ENCODE measurements around the gene CHRNB1. TPM values are rescaled to one million over a fixed set of nuclear protein-coding genes. Genes with fewer than 3 reads are reported as not detected.

Gene CHRNB1
- total and polyA plus RNA-seq, 2 experiments from 2014 or later: 11.1 to 11.2 TPM

DNA sequence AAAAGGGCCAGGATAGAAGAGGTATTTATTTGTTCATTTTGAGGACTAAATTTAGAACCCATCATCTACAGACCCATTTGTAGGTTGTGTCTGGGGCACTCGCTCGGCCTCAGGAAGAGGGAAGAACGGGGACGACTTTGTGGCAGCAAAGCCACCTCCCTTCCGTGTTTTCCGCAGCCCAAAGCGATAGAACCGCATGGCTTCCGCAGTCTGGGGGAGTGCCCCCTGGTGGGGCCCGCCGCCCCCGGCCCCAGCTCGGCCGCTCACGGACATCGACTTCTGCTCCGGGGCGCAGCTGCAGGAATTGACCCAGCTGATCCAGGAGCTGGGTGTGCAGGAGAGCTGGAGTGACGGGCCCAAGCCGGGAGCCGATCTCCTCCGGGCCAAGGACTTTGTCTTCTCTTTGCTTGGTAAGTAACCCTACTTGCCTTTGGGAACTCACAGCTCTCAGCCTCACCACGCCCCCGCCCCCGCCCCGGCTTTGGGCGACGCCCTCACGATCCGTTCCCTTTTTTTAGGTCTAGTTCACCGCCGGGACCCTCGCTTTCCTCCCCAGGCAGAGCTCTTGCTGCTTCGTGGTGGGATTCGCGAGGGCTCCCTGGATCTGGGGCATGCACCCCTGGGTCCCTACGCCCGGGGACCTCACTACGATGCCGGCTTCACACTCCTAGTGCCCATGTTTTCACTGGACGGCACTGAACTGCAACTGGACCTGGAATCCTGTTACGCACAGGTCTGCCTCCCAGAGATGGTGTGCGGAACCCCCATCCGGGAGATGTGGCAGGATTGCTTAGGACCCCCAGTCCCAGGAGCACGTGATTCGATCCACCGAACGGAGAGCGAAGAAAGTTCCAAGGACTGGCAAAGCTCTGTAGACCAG lies 8.9 kb upstream of the CHRNB1 start:
- Mint-ChIP-seq H3K27me3 (ENCODE audit: insufficient read depth, low read depth, poor library complexity) (peaks cover 40% of the 10 kb centered on the region), H3K36me3 (ENCODE audit: low read depth) (no peaks in the 10 kb centered on the region), H3K27ac (peak overlapping the region; percentile 91), H3K9me3 (no peaks in the 10 kb centered on the region), H3K4me1 (peaks cover 18% of the 10 kb centered on the region), H3K4me3 (peak overlapping the region; percentile 84)
- H2AFZ ChIP-seq: peak overlapping the region; percentile 72
- H3K27me3 ChIP-seq (ENCODE audit: insufficient read depth): peaks cover 25% of the 10 kb centered on the region
- peak; percentile 80 for DNase-seq (ENCODE audit: low spot score)
- TF ChIP-seq, protein P1, sequence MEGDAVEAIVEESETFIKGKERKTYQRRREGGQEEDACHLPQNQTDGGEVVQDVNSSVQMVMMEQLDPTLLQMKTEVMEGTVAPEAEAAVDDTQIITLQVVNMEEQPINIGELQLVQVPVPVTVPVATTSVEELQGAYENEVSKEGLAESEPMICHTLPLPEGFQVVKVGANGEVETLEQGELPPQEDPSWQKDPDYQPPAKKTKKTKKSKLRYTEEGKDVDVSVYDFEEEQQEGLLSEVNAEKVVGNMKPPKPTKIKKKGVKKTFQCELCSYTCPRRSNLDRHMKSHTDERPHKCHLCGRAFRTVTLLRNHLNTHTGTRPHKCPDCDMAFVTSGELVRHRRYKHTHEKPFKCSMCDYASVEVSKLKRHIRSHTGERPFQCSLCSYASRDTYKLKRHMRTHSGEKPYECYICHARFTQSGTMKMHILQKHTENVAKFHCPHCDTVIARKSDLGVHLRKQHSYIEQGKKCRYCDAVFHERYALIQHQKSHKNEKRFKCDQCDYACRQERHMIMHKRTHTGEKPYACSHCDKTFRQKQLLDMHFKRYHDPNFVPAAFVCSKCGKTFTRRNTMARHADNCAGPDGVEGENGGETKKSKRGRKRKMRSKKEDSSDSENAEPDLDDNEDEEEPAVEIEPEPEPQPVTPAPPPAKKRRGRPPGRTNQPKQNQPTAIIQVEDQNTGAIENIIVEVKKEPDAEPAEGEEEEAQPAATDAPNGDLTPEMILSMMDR (conservative IDR thresholded peaks at IDR 0.05; ENCODE audit: low read depth in 2 of 2): peak; percentile 34 to 44; a peak in 3 of 4 replicates
- TF ChIP-seq JUNB (IDR thresholded peaks at IDR 0.05; ENCODE audit: unreplicated experiment): no peak
- H3K27ac ChIP-seq (ENCODE audit: low read depth): peak overlapping the region; percentile 27
- no peaks in the 10 kb centered on the region for H3K36me3 ChIP-seq (ENCODE audit: insufficient read depth)
- peak; percentile 11 for ATAC-seq
- H3K4me1 ChIP-seq (ENCODE audit: insufficient read depth): peaks cover 7% of the 10 kb centered on the region
- 0 out of 2 replicates have a peak, but pooled peaks cover 12% of the 10 kb centered on the region for H3K9me2 ChIP-seq (ENCODE audit: insufficient read depth)
- H3K4me3 ChIP-seq: peak overlapping the region; percentile 98
- no peaks in the 10 kb centered on the region; the same call in 1 of the 2 replicates for H4K20me1 ChIP-seq (replicated peaks; ENCODE audit: insufficient read depth)
- H3F3A ChIP-seq (replicated peaks; ENCODE audit: low read depth): peaks cover 30% of the 10 kb centered on the region
- H3K79me2 ChIP-seq (replicated peaks; ENCODE audit: insufficient read depth): no peaks in the 10 kb centered on the region
- H3K4me2 ChIP-seq: peak overlapping the region; percentile 76

DNA sequence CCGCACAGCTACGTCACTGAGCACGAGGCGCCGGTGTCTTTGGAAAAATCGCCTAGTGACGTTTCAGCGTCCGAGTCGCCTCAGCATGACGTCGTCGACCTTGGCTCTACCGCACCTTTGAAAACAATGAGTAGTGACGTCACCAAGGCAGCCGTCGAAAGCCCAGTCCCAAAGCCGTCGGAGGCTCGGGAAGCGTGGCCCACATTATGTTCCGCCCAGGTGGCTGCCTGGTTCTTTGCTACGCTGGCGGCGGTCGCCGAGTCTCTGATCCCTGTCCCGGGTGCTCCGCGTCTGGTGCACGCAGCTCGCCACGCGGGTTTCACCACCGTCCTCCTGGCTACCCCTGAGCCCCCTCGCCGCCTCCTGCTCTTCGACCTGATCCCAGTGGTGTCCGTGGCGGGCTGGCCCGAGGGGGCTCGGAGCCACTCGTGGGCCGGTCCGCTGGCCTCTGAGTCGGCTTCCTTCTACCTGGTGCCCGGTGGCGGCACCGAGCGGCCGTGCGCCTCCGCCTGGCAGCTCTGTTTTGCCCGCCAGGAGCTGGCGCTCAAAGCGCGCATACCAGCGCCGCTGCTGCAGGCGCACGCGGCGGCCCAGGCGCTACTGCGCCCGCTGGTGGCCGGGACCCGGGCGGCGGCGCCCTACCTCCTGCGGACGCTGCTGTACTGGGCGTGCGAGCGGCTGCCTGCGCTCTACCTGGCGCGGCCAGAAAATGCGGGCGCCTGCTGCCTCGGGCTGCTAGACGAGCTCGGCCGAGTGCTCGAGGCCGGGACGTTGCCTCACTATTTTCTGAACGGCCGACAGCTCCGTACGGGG lies 8.1 kb upstream of the CHRNB1 start:
- peaks cover 45% of the 10 kb centered on the region for H3K27me3 Mint-ChIP-seq (ENCODE audit: insufficient read depth, low read depth, poor library complexity)
- 0 out of 2 replicates have a peak, but pooled peaks cover 5% of the 10 kb centered on the region for H3K9me2 ChIP-seq (ENCODE audit: insufficient read depth)
- H3K27me3 ChIP-seq (ENCODE audit: insufficient read depth): peaks cover 25% of the 10 kb centered on the region
- no peaks in the 10 kb centered on the region for H3K9me3 Mint-ChIP-seq
- H3K4me3 Mint-ChIP-seq: peak overlapping the region; percentile 84
- ATAC-seq: peak; percentile 53
- no peaks in the 10 kb centered on the region for H3K36me3 ChIP-seq (ENCODE audit: insufficient read depth)
- TF ChIP-seq, protein P1 (conservative IDR thresholded peaks at IDR 0.05; ENCODE audit: low read depth in 2 of 2): peak; percentile 50 to 84
- TF ChIP-seq STAT1 (IDR thresholded peaks at IDR 0.05; ENCODE audit: unreplicated experiment): no peak
- peak; percentile 98 for TF ChIP-seq CREB1 (CRISPR knock-in tag; IDR thresholded peaks at IDR 0.05; ENCODE audit: low read depth)
- TF ChIP-seq POLR2AphosphoS5 (IDR thresholded peaks at IDR 0.05; ENCODE audit: low read depth): 0 out of 2 replicates have a peak, but pooled peaks have one; percentile 25
- H2AFZ ChIP-seq: peak overlapping the region; percentile 72
- no peaks in the 10 kb centered on the region; the same call in 1 of the 2 replicates for H4K20me1 ChIP-seq (replicated peaks; ENCODE audit: insufficient read depth)
- peak overlapping the region; percentile 90 for H3K27ac Mint-ChIP-seq
- H3K4me2 ChIP-seq: peak overlapping the region; percentile 76
- H3K4me3 ChIP-seq: peak overlapping the region; percentile 98
- no peaks in the 10 kb centered on the region for H3K79me2 ChIP-seq (replicated peaks; ENCODE audit: insufficient read depth)
- peaks cover 37% of the 10 kb centered on the region for H3F3A ChIP-seq (replicated peaks; ENCODE audit: low read depth)
- no peaks in the 10 kb centered on the region for H3K36me3 Mint-ChIP-seq (ENCODE audit: low read depth)
- DNase-seq (ENCODE audit: low spot score): peak; percentile 92
- H3K27ac ChIP-seq (ENCODE audit: low read depth): peak overlapping the region; percentile 27; the same call in 1 of the 2 replicates
- H3K4me1 ChIP-seq (ENCODE audit: insufficient read depth): peaks cover 15% of the 10 kb centered on the region
- peaks cover 24% of the 10 kb centered on the region for H3K4me1 Mint-ChIP-seq

Measured in GM23338 (cell line).